ENCODE measurements around the gene KDM4E.

GRCh38 chr11:95072948-95073347, 47.9 kb downstream of the KDM4E start:
- no peak for TF ChIP-seq EZH2 (IDR thresholded peaks at IDR 0.05; ENCODE audit: low read length, unreplicated experiment)
- TF ChIP-seq, protein P1, sequence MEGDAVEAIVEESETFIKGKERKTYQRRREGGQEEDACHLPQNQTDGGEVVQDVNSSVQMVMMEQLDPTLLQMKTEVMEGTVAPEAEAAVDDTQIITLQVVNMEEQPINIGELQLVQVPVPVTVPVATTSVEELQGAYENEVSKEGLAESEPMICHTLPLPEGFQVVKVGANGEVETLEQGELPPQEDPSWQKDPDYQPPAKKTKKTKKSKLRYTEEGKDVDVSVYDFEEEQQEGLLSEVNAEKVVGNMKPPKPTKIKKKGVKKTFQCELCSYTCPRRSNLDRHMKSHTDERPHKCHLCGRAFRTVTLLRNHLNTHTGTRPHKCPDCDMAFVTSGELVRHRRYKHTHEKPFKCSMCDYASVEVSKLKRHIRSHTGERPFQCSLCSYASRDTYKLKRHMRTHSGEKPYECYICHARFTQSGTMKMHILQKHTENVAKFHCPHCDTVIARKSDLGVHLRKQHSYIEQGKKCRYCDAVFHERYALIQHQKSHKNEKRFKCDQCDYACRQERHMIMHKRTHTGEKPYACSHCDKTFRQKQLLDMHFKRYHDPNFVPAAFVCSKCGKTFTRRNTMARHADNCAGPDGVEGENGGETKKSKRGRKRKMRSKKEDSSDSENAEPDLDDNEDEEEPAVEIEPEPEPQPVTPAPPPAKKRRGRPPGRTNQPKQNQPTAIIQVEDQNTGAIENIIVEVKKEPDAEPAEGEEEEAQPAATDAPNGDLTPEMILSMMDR (conservative IDR thresholded peaks at IDR 0.05; ENCODE audit: low read depth, low read length) = no peak
